ENCODE results near the gene NES.
A peak's percentile ranks its signal among the peaks of the same experiment; 100 is the strongest.

The NES gene

GRCh38 chr1:156663178-156663577, 14.0 kb downstream of the NES start:
- no peak for DNase-seq (ENCODE audit: low read depth in 2 of 3, low spot score in 1 of 3)

- DNase-seq (ENCODE audit: low read depth in 2 of 3, low spot score in 1 of 3) = no peak
Measured at GRCh38 chr1:156662800-156663055, 14.5 kb downstream of the NES start.

- DNase-seq (ENCODE audit: low read depth in 2 of 3, low spot score in 1 of 3) = no peak
Measured at GRCh38 chr1:156662005-156662799, 15.0 kb downstream of the NES start.

- DNase-seq (ENCODE audit: low read depth in 2 of 3, low spot score in 1 of 3) = no peak
Measured at GRCh38 chr1:156660752-156661112, 16.5 kb downstream of the NES start.

- DNase-seq (ENCODE audit: low read depth in 2 of 3, low spot score in 1 of 3) = peak; percentile 92 to 93 (median 92)
Measured at GRCh38 chr1:156659988-156660751, 17.0 kb downstream of the NES start.

GRCh38 chr1:156659661-156659987, 17.6 kb downstream of the NES start:
- no peak for DNase-seq (ENCODE audit: low read depth in 2 of 3, low spot score in 1 of 3)

- no peak for DNase-seq (ENCODE audit: low read depth in 2 of 3, low spot score in 1 of 3)
Measured at GRCh38 chr1:156658945-156659574, 18.1 kb downstream of the NES start.

- DNase-seq (ENCODE audit: low read depth in 2 of 3, low spot score in 1 of 3) = no peak
Measured at GRCh38 chr1:156658496-156658895, 18.7 kb downstream of the NES start.

- no peak for DNase-seq (ENCODE audit: low read depth in 2 of 3, low spot score in 1 of 3)
Measured at GRCh38 chr1:156657741-156658319, 19.4 kb downstream of the NES start.

GRCh38 chr1:156656806-156657740, 20.1 kb downstream of the NES start:
- peak; percentile 50 to 75 (median 63) for DNase-seq (ENCODE audit: low read depth in 2 of 3, low spot score in 1 of 3)

- no peak for DNase-seq (ENCODE audit: low read depth in 2 of 3, low spot score in 1 of 3)
Measured at GRCh38 chr1:156655904-156656516, 21.2 kb downstream of the NES start.

- DNase-seq (ENCODE audit: low read depth in 2 of 3, low spot score in 1 of 3) = no peak
Measured at GRCh38 chr1:156655151-156655903, 21.9 kb downstream of the NES start.

- DNase-seq (ENCODE audit: low read depth in 2 of 3, low spot score in 1 of 3) = no peak
Measured at GRCh38 chr1:156654700-156655099, 22.5 kb downstream of the NES start.

- no peak for DNase-seq (ENCODE audit: low read depth in 2 of 3, low spot score in 1 of 3)
Measured at GRCh38 chr1:156652992-156653355, 24.2 kb downstream of the NES start.

GRCh38 chr1:156652131-156652991, 24.8 kb downstream of the NES start:
- no peak for DNase-seq (ENCODE audit: low read depth in 2 of 3, low spot score in 1 of 3)

- DNase-seq (ENCODE audit: low read depth in 2 of 3, low spot score in 1 of 3) = no peak
Measured at GRCh38 chr1:156648951-156649350, 28.3 kb downstream of the NES start.

GRCh38 chr1:156648496-156648895, 28.7 kb downstream of the NES start:
- no peak for DNase-seq (ENCODE audit: low read depth in 2 of 3, low spot score in 1 of 3)

- no peak for DNase-seq (ENCODE audit: low read depth in 2 of 3, low spot score in 1 of 3)
Measured at GRCh38 chr1:156647351-156647750, 29.9 kb downstream of the NES start.

- no peak for DNase-seq (ENCODE audit: low read depth in 2 of 3, low spot score in 1 of 3)
Measured at GRCh38 chr1:156646738-156647211, 30.4 kb downstream of the NES start.
